Thymus (tissue), 11 donors: ENCODE measurements around the gene PLEKHG4B. TPM values are rescaled to one million over a fixed set of nuclear protein-coding genes. Genes with fewer than 3 reads are reported as not detected.

ENCODE experiments used
- DNase-seq, 9 donors: peaks; one replicate each; pipeline ENCODE4 v3.0.0-alpha.2; 2013; ENCODE audit warnings: low spot score in 9 of 9, low read depth in 6 of 9, missing footprints in 1 of 9
- H3K27ac ChIP-seq, 2 donors: one replicate each; pipeline ENCODE4 v1.5.1; 2013; ENCODE audit warnings: control low read depth in 1 of 2, low read depth in 1 of 2, low read length in 1 of 2, mild to moderate bottlenecking in 1 of 2, moderate library complexity in 1 of 2
- H3K27me3 ChIP-seq, 2 donors: one replicate each; pipeline ENCODE4 v1.5.1; 2013; ENCODE audit warnings: low read length in 1 of 2; ENCODE audit not compliant: control insufficient read depth in 2 of 2, insufficient read depth in 1 of 2
- H3K36me3 ChIP-seq, 2 donors: one replicate each; pipeline ENCODE4 v1.5.1; 2013; ENCODE audit warnings: low read length in 1 of 2, mild to moderate bottlenecking in 1 of 2, moderate library complexity in 1 of 2; ENCODE audit not compliant: control insufficient read depth in 2 of 2, insufficient read depth in 2 of 2
- H3K4me1 ChIP-seq, 2 donors: one replicate each; pipeline ENCODE4 v1.5.1; 2013; ENCODE audit warnings: low read length in 2 of 2; ENCODE audit not compliant: control insufficient read depth in 2 of 2, insufficient read depth in 2 of 2
- H3K4me3 ChIP-seq, 2 donors: one replicate each; pipeline ENCODE4 v1.5.1; 2013; ENCODE audit warnings: low read length in 2 of 2, control low read depth in 1 of 2, mild to moderate bottlenecking in 1 of 2
- H3K9me3 ChIP-seq, 2 donors: one replicate each; pipeline ENCODE4 v1.5.1; 2013; ENCODE audit warnings: low read length in 1 of 2, mild to moderate bottlenecking in 1 of 2; ENCODE audit not compliant: control insufficient read depth in 2 of 2, insufficient read depth in 1 of 2
- WGBS: extraction: QIAGEN DNeasy Blood & Tissue Kit; methylation state at CpG from one replicate; pipeline ENCODE4 v1.1.7; 2013; 5-methylcytosine and 5-hydroxymethylcytosine counted together
- polyA plus RNA-seq: library from polyadenylated mRNA; stranded (reverse); fragments of 200-250 nt; gene quantifications from one replicate; pipeline ENCODE4 v1.2.3, GENCODE V29; 2013
- total RNA-seq: library from RNA; stranded (reverse); fragments of 120-200 nt; gene quantifications from one replicate; pipeline ENCODE4 v1.2.4, GENCODE V29; 2013
- donor health status: healthy.

Gene PLEKHG4B
- total and polyA plus RNA-seq, 2 donors, result 0.47 to 0.64 TPM

DNA sequence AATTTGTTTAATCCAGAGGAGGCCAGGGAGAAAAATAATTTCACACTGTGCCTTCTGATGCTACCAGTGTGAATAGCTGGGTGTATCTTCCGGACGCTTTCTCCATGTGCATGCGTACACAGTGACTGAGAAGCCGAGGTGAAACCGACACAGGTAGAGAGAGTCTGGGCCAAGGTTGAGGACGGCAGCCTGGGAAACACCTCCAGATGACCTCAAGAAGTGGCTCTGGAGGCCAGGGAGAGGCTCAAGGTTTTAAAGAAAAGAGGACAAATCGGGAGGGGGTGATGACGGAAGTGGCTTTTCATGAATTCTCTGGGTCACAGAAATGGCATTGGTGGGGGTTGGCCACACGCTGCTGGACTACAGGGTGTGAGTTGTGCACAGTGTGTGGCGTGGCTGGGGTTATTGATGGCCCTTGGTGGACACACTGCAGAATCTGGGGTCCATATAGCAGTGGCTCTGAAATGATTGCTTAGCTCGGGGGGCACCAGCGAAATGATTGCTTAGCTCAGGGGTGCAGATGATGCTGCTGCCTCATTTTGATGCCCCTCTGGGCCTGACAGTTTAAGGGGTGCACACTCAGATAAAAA lies 65.3 kb downstream of the PLEKHG4B start:
- Histone ChIP-seq H3K4me3 (no peak overlapping the region), H3K9me3 (peaks cover 0 to 4% of the 10 kb centered on the region in 2 donors), H3K27me3 (no peaks in the 10 kb centered on the region), H3K27ac (no peak overlapping the region), H3K4me1 (no peaks in the 10 kb centered on the region), H3K36me3 (no peaks in the 10 kb centered on the region)
- 97% methylated on average over 12 of the region's 12 CpGs for WGBS
- DNase-seq, result no peak

DNA sequence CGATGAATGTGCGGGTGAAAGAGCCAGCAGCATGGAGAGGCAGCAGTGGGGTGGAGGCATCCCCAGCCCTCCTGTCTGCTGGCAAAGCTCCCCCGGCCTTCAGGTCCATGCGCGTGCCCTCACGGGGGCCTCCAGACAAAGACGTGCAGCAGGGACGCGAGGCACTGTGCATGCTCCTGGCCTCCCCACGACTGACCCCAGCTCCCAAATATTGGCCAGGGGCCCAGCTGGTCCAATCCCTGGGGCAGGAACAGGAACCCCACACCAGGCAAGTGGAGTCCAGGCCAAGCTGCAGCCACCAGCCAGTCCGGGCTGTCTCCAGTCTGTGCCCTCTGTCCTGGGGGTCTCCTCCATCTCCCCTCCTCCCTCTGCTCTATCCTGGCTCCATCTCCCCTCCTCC lies 65.8 kb downstream of the PLEKHG4B start:
- Histone ChIP-seq H3K27ac (no peak overlapping the region), H3K36me3 (no peaks in the 10 kb centered on the region), H3K4me3 (no peak overlapping the region), H3K27me3 (no peaks in the 10 kb centered on the region), H3K9me3 (peaks cover 0 to 4% of the 10 kb centered on the region in 2 donors), H3K4me1 (no peaks in the 10 kb centered on the region)
- 97% methylated on average over 11 of the region's 11 CpGs for WGBS
- DNase-seq, result no peak

DNA sequence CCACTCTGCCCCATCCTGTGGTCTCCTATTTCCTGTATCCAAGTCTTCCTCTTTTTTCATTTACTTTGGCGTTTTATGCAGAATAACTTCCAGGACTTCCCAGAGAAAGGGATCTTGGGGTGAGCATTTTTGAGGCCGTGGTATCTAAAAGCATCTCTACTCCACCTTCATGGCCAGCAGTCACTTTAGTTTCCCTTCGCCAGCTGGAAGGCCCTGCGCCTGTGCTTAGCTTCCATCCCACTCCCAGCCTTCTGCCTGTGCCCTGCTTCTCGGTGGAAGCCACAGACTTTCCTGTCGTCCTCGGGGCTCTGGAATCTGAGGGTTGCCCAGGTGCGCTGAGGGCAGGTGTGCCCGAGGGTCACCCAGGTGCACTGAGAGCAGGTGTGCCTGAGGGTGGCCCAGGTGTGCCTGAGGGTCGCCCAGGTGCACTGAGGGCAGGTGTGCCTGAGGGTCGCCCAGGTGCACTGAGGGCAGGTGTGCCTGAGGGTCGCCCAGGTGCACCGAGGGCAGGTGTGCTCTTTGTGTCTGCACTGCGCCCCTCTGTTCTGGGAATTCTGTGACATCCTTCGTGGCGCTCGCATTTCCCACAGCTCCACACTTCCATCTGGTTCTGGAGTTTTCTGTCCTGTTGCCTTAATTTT lies 67.0 kb downstream of the PLEKHG4B start:
- no peaks in the 10 kb centered on the region for H3K4me1 ChIP-seq
- WGBS, result 65% methylated on average over 17 of the region's 17 CpGs
- H3K27ac ChIP-seq, result no peak overlapping the region
- no peaks in the 10 kb centered on the region for H3K27me3 ChIP-seq
- H3K4me3 ChIP-seq, result no peak overlapping the region
- no peak for DNase-seq
- no peaks in the 10 kb centered on the region for H3K36me3 ChIP-seq
- peaks cover 0 to 4% of the 10 kb centered on the region in 2 donors for H3K9me3 ChIP-seq

DNA sequence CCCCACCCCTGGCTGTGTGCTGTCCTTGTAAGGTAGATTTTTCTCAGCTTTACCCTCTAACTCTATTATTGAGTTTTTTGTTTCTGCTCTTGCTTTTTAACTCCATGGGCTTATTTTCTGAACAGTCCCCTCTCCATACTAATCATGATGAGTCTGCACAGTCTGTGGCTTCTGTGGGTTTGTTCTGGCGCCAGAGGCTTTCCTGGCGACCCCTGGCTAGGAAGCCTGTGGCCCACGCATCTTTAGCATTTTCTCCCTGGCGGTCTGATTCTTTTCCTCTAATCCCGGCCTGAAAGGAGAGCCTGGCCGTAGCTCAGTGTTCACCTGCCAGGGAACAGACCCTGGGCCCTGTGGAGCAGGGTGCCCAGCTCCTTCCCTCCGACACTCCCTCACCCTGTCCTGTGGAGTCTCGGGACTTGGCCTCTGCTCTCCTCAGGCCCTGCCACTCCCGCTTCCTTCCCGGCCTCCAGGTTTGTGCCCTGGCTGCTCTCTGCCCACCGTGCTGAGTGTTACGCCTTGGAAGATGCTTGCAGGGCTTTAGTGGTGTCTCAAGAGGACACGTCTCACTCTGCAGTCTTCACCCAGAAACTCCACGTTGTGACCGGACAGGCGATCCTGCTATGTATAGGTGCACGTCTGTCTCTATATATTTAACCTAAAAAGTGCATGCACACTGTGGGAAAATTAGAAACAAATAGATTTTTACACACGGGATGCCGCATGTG lies 67.6 kb downstream of the PLEKHG4B start:
- Histone ChIP-seq H3K27ac (no peak overlapping the region), H3K4me1 (no peaks in the 10 kb centered on the region), H3K36me3 (no peaks in the 10 kb centered on the region), H3K27me3 (no peaks in the 10 kb centered on the region), H3K9me3 (peaks cover 0 to 6% of the 10 kb centered on the region in 2 donors), H3K4me3 (no peak overlapping the region)
- WGBS, result 42% methylated on average over 19 of the region's 19 CpGs
- no peak for DNase-seq

DNA sequence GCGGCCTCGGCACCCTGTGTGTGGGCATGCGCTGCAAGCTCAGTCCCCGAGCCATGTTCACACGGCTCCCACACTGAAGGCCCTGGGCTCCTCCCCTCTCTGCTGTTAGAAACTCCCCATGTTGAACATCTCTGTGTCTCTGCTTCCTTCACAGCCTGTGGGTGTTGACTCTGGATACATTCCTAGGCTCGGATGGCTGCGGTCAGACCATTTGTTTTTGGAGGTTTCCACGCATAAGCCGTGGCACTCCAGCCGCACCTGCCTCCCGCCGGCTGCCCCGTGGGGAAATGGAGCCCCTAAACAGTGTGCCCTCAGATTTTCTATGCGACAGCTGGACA lies 68.2 kb downstream of the PLEKHG4B start:
- DNase-seq, result no peak
- no peaks in the 10 kb centered on the region for H3K27me3 ChIP-seq
- 91% methylated on average over 14 of the region's 14 CpGs for WGBS

DNA sequence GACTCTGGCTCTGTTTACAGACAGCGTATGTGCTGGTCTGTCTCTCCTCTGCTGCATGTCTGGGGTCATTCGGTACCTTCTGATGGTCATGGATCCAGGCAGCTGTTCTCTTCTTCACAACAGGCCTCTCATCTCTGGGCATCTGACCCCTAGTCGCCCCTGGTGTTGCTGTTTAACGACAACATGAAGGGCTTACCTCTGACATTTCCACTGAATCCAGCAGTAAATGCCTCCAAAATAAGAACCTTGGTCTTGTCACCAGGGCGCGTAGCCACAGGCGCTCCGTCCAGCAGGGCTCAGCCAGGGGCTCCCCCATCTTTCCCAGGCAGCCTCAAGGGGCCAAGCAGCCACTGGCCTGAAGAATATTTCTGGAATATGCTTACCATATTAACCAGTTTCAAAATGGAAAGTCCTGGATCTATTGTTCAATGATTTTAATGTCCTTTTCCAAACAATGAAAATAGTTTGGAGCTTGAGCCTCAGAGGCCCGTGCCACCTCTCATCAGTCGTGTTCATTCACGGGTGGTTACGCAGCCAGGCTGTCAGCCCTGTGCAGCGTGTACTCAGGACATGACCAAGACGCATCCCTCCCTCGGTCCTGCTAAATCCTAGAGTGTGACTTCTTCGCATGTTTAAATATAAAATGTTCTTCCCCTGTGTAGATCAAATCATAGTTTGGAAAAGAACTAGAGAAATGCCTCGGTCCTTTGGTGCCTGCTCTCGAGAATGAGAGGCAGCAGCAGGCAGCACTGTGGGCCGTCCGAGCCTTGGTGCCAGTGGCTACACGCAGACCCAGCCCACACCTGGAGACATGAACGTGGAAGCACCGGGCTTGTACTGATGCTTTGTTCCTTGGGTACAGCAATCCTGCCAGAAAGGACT lies 69.2 kb downstream of the PLEKHG4B start:
- no peaks in the 10 kb centered on the region for H3K36me3 ChIP-seq
- H3K27ac ChIP-seq, result no peak overlapping the region
- H3K4me1 ChIP-seq, result no peaks in the 10 kb centered on the region
- 96% methylated on average over 23 of the region's 23 CpGs for WGBS
- no peak for DNase-seq
- H3K4me3 ChIP-seq, result no peak overlapping the region
- H3K27me3 ChIP-seq, result no peaks in the 10 kb centered on the region
- peaks cover 0 to 8% of the 10 kb centered on the region in 2 donors for H3K9me3 ChIP-seq

More for the DNA sequence above, 68.2 kb downstream of the PLEKHG4B start:
- no peak overlapping the region for H3K4me3 ChIP-seq
- no peaks in the 10 kb centered on the region for H3K4me1 ChIP-seq
- H3K9me3 ChIP-seq, result peaks cover 0 to 8% of the 10 kb centered on the region in 2 donors
- no peaks in the 10 kb centered on the region for H3K36me3 ChIP-seq
- H3K27ac ChIP-seq, result no peak overlapping the region

DNA sequence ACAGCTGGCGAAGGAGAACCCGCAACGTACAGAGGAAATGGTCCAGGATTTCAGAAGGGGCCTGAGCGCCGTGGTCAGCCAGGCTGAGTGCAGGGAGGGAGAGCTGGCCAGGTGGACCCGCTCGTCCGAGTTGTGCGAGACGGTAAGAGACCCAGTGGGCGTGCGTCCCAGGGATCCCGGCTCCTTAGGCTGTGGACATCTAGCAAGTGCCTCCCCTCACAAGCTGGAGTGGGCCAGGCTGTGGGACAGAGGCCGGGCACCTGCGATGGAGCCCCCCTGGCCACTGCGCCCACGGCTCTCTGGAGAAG lies 69.8 kb downstream of the PLEKHG4B start:
- Histone ChIP-seq H3K9me3 (peaks cover 0 to 8% of the 10 kb centered on the region in 2 donors), H3K36me3 (no peaks in the 10 kb centered on the region), H3K27me3 (no peaks in the 10 kb centered on the region), H3K4me3 (no peak overlapping the region), H3K4me1 (no peaks in the 10 kb centered on the region), H3K27ac (no peak overlapping the region)
- WGBS, result 98% methylated on average over 17 of the region's 17 CpGs
- DNase-seq, result no peak

DNA sequence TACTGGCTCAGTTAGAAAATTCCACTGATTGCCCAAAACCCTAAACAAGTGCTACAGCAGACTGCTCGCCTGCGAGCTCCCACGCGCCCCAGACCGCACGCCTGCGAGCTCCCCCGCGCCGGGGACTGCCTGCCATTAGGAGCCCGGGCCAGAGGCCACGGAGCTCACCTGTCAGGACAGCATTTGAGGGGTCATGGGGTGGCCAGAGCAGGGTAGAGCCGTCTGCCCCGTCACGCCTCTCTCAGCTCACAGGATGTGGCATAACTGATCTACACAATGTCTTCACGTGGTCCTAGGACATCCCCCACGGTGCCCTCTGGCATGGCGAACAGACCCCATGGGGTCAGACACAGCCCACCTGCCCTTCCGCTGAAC lies 70.2 kb downstream of the PLEKHG4B start:
- Histone ChIP-seq H3K27ac (no peak overlapping the region), H3K4me3 (no peak overlapping the region), H3K36me3 (no peaks in the 10 kb centered on the region), H3K9me3 (peaks cover 0 to 8% of the 10 kb centered on the region in 2 donors), H3K27me3 (no peaks in the 10 kb centered on the region), H3K4me1 (no peaks in the 10 kb centered on the region)
- WGBS, result 89% methylated on average over 19 of the region's 19 CpGs
- DNase-seq, result no peak
